Activated naive CD4-positive, alpha-beta T cell treated with anti-CD3 and anti-CD28 coated beads, Interleukin-2, amount 10 ng/mL, durations not matched to agents 7 days and 5 days (primary cell): Measurements from ENCODE around the gene FBLN2.

Experiments used
- CTCF ChIA-PET: fragments of 350-600 bp; sonication (Branson Sonifier 250); formaldehyde crosslinking; loops from one replicate; lab custom pipeline; 2021; ENCODE audit warnings: antibody characterized with exemption; lab: Charles Lee
- DNase-seq: peaks from one replicate; pipeline ENCODE4 v3.0.0-alpha.2; 2020
- H3K27ac Mint-ChIP-seq: one replicate; pipeline ENCODE4 v1.8.0; 2021; ENCODE audit warnings: mild to moderate bottlenecking, moderate library complexity, mixed read lengths
- H3K27me3 Mint-ChIP-seq: one replicate; pipeline ENCODE4 v1.8.0; 2021; ENCODE audit warnings: mild to moderate bottlenecking, mixed read lengths
- H3K36me3 Mint-ChIP-seq: one replicate; pipeline ENCODE4 v1.8.0; 2021; ENCODE audit warnings: mixed read lengths
- H3K4me1 Mint-ChIP-seq: one replicate; pipeline ENCODE4 v1.8.0; 2021; ENCODE audit warnings: mixed read lengths
- H3K4me3 Mint-ChIP-seq: one replicate; pipeline ENCODE4 v1.8.0; 2021; ENCODE audit warnings: mild to moderate bottlenecking, moderate library complexity, mixed read lengths
- H3K9me3 Mint-ChIP-seq: one replicate; pipeline ENCODE4 v1.8.0; 2021; ENCODE audit warnings: mixed read lengths

The FBLN2 gene

DNA sequence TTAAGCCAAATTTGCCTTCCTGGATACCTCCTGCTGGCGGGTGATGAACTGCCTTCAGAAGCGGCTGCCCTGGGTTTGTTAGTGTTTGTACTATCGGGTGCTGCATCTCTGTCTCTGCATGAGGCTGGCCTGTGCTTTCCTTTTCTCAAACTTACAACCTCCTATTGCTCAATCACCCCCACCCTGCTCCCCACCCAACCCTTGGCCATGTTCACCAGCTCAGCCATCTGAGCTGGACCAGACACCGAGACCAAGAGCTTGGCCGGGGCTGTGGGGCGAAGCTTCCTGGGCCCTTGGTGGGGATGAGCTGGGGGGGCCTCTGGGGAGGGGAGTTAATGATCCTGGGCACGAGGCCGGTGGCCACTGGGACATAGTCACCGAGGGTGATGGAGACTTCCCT is 16.8 kb upstream of the FBLN2 start:
- H3K27ac Mint-ChIP-seq, result no peak overlapping the region
- H3K36me3 Mint-ChIP-seq, result no peaks in the 10 kb centered on the region
- DNase-seq, result no peak
- CTCF ChIA-PET, result no interaction called here
- no peak overlapping the region for H3K4me3 Mint-ChIP-seq
- peaks cover 60% of the 10 kb centered on the region for H3K27me3 Mint-ChIP-seq
- no peaks in the 10 kb centered on the region for H3K9me3 Mint-ChIP-seq
- peaks cover 7% of the 10 kb centered on the region for H3K4me1 Mint-ChIP-seq

DNA sequence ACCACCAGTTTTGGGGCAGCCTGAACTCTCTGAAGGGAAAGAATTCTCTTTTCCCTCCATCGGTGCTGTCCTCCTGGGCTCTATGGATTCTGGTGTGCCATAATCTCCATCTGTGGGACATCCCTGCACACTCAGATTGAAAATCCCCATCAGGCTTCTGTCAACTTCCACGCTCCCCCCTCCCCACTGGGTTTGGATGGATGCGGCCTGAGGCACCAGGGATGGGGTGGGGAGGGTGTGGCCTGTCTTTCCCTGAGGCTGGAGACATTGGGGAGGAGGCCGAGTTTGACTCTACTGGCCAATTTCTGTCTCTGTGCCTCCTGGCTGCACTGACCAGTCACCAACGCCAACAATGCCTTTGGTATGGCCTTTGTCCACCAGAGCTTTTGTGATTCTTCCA is 16.3 kb upstream of the FBLN2 start:
- peaks cover 62% of the 10 kb centered on the region for H3K27me3 Mint-ChIP-seq
- CTCF ChIA-PET, result no interaction called here
- H3K9me3 Mint-ChIP-seq, result no peaks in the 10 kb centered on the region
- no peak for DNase-seq
- H3K4me3 Mint-ChIP-seq, result no peak overlapping the region
- no peak overlapping the region for H3K27ac Mint-ChIP-seq
- H3K4me1 Mint-ChIP-seq, result peaks cover 7% of the 10 kb centered on the region
- no peaks in the 10 kb centered on the region for H3K36me3 Mint-ChIP-seq

GRCh38 chr3:13533885-13534301 is 15.0 kb upstream of the FBLN2 start:
- CTCF ChIA-PET, result interaction anchor here (1.0 to 1.5 kb wide), 3 partner anchors 10 to 114 kb away, joined by 3 read pairs; no protein-coding TSS in a partner anchor
- DNase-seq, result no peak
- H3K9me3 Mint-ChIP-seq, result no peaks in the 10 kb centered on the region
- no peak overlapping the region for H3K4me3 Mint-ChIP-seq
- peaks cover 58% of the 10 kb centered on the region for H3K27me3 Mint-ChIP-seq
- no peaks in the 10 kb centered on the region for H3K36me3 Mint-ChIP-seq
- peaks cover 7% of the 10 kb centered on the region for H3K4me1 Mint-ChIP-seq
- H3K27ac Mint-ChIP-seq, result no peak overlapping the region

- Mint-ChIP-seq H3K27me3 (peaks cover 59% of the 10 kb centered on the region), H3K27ac (peak overlapping the region; percentile 71), H3K4me3 (no peak overlapping the region), H3K4me1 (peaks cover 7% of the 10 kb centered on the region), H3K9me3 (no peaks in the 10 kb centered on the region), H3K36me3 (no peaks in the 10 kb centered on the region)
- CTCF ChIA-PET, result no interaction called here
- DNase-seq, result no peak
Measured at GRCh38 chr3:13535526-13535875, 13.4 kb upstream of the FBLN2 start.

- no peak for DNase-seq
- Mint-ChIP-seq H3K27ac (no peak overlapping the region), H3K4me3 (no peak overlapping the region), H3K9me3 (peaks cover 1% of the 10 kb centered on the region), H3K36me3 (no peaks in the 10 kb centered on the region), H3K27me3 (peaks cover 63% of the 10 kb centered on the region), H3K4me1 (peaks cover 8% of the 10 kb centered on the region)
- CTCF ChIA-PET, result no interaction called here
Measured at GRCh38 chr3:13535905-13536304, 13.0 kb upstream of the FBLN2 start.

GRCh38 chr3:13536432-13536831 is 12.5 kb upstream of the FBLN2 start:
- CTCF ChIA-PET, result no interaction called here
- Mint-ChIP-seq H3K4me3 (no peak overlapping the region), H3K4me1 (peaks cover 10% of the 10 kb centered on the region), H3K27me3 (peaks cover 68% of the 10 kb centered on the region), H3K27ac (no peak overlapping the region), H3K9me3 (peaks cover 3% of the 10 kb centered on the region), H3K36me3 (no peaks in the 10 kb centered on the region)
- DNase-seq, result no peak

GRCh38 chr3:13536832-13537231 is 12.1 kb upstream of the FBLN2 start:
- Mint-ChIP-seq H3K9me3 (peaks cover 3% of the 10 kb centered on the region), H3K4me3 (no peak overlapping the region), H3K27me3 (peaks cover 70% of the 10 kb centered on the region), H3K4me1 (peaks cover 10% of the 10 kb centered on the region), H3K36me3 (no peaks in the 10 kb centered on the region), H3K27ac (no peak overlapping the region)
- CTCF ChIA-PET, result no interaction called here
- DNase-seq, result no peak

DNA sequence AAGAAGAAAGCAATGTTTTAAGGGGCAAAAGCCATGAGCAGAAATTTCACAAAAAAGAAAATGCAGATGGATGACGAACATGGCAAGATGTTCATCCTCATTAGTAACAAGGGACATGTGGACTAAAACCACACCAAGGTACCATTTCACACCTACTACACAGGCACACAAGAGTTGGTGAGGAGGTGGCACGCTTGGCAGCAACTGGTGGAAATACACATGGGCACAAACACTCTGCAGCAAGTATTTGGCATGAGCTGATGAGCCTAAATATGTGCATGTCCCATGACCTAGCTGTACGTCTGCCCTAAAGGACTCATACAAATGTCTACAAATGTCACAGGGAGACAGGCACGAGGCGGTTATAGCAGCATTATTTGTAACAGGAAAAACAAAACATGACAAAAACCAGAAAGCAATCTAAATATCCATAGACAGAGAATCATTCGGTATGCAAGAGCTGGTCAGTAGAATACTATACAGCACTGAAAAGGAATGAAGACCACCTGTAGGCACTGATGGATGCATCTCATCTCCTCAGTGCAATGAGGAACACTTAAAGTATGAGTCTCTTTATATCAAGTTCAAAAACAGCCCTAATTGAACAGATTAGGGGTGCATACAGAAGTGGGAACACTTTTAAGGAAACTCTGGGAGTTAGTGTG is 11.5 kb upstream of the FBLN2 start:
- no peak for DNase-seq
- no peak overlapping the region for H3K4me3 Mint-ChIP-seq
- peaks cover 10% of the 10 kb centered on the region for H3K4me1 Mint-ChIP-seq
- peaks cover 73% of the 10 kb centered on the region for H3K27me3 Mint-ChIP-seq
- no peaks in the 10 kb centered on the region for H3K36me3 Mint-ChIP-seq
- no peak overlapping the region for H3K27ac Mint-ChIP-seq
- peaks cover 5% of the 10 kb centered on the region for H3K9me3 Mint-ChIP-seq
- CTCF ChIA-PET, result no interaction called here

DNA sequence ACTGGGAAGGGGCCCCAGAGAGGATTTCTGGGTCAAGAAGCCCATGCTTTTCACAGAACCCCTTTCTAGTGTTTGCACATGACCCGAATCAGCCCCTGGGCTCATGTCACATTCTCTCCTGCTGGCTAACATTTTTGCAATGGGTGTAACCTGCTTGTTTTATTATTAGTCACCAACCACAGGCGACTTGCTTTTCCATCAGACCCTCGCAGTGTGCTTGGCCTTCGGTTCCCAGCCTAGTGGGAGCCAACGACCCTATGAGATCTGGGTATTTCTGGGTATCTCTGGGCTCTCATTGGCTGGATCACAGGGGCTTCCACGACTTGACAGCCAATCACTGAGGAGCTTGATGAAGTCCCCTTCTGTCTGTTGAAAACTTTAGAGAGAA is 11.0 kb upstream of the FBLN2 start:
- Mint-ChIP-seq H3K4me1 (peaks cover 10% of the 10 kb centered on the region), H3K4me3 (no peak overlapping the region), H3K36me3 (no peaks in the 10 kb centered on the region), H3K27ac (no peak overlapping the region), H3K27me3 (peaks cover 73% of the 10 kb centered on the region), H3K9me3 (peaks cover 5% of the 10 kb centered on the region)
- no peak for DNase-seq
- CTCF ChIA-PET, result no interaction called here

GRCh38 chr3:13538520-13539291 is 10.2 kb upstream of the FBLN2 start:
- peaks cover 10% of the 10 kb centered on the region for H3K4me1 Mint-ChIP-seq
- H3K36me3 Mint-ChIP-seq, result no peaks in the 10 kb centered on the region
- no peak overlapping the region for H3K27ac Mint-ChIP-seq
- H3K4me3 Mint-ChIP-seq, result no peak overlapping the region
- CTCF ChIA-PET, result interaction anchor here (2.6 kb wide), 1 partner anchor 112 kb away, joined by 8 read pairs; no protein-coding TSS in a partner anchor
- H3K9me3 Mint-ChIP-seq, result peaks cover 6% of the 10 kb centered on the region
- DNase-seq, result no peak
- peaks cover 75% of the 10 kb centered on the region for H3K27me3 Mint-ChIP-seq

DNA sequence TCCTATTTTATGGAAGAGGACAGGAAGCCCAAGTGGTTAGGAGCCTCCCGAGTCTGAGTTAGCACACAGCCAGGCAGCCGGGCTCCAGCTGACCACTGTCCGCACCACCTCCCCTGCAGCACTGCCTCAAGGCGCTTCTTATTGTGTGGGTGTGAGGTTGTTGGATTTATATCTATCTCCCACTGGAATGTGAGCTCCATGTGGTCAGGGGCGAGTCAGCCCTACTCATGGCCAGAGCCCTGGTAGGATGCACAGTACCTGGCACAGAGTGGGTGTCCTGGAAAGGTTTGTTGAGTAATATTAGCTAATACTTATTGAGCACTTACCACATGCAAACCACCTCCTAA is 9.7 kb upstream of the FBLN2 start:
- CTCF ChIA-PET, result interaction anchor here (2.6 kb wide), 1 partner anchor 111 kb away, joined by 8 read pairs; no protein-coding TSS in a partner anchor
- DNase-seq, result no peak

DNA sequence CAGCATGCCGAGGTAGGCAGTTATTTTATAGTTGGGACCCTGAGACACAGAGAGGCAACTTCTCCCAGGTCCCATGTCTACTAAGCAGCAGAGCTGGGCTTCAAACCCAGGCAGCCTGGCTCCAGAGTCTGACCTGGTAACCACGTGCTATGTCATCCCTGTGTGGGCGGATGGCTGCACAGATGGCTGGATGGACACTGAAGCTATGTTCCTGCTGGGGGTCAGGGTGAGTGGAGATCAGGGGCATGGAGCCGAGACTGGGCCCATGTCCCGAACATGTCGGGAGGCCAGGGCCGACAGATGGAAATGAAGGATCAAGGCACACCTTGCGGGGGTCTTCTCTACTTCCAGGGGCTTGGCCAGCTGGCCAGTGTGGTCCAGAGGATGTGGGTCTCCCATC is 9.3 kb upstream of the FBLN2 start:
- CTCF ChIA-PET, result interaction anchor here (2.6 kb wide), 1 partner anchor 111 kb away, joined by 8 read pairs; no protein-coding TSS in a partner anchor
- H3K27ac Mint-ChIP-seq, result no peak overlapping the region
- no peaks in the 10 kb centered on the region for H3K36me3 Mint-ChIP-seq
- H3K4me3 Mint-ChIP-seq, result no peak overlapping the region
- no peak for DNase-seq
- H3K27me3 Mint-ChIP-seq, result peaks cover 80% of the 10 kb centered on the region
- H3K9me3 Mint-ChIP-seq, result peaks cover 6% of the 10 kb centered on the region
- peaks cover 20% of the 10 kb centered on the region for H3K4me1 Mint-ChIP-seq

More for the DNA sequence above, 9.7 kb upstream of the FBLN2 start:
- Mint-ChIP-seq H3K27ac (no peak overlapping the region), H3K36me3 (no peaks in the 10 kb centered on the region), H3K27me3 (peaks cover 80% of the 10 kb centered on the region), H3K4me3 (no peak overlapping the region), H3K9me3 (peaks cover 6% of the 10 kb centered on the region), H3K4me1 (peaks cover 16% of the 10 kb centered on the region)

- Mint-ChIP-seq H3K36me3 (no peaks in the 10 kb centered on the region), H3K4me3 (no peak overlapping the region), H3K9me3 (peaks cover 6% of the 10 kb centered on the region), H3K4me1 (peaks cover 28% of the 10 kb centered on the region), H3K27ac (no peak overlapping the region), H3K27me3 (peaks cover 80% of the 10 kb centered on the region)
- DNase-seq, result no peak
- CTCF ChIA-PET, result interaction anchor here (1.1 to 2.6 kb wide), 2 partner anchors 110 to 341 kb away, joined by 3 to 8 read pairs; no protein-coding TSS in a partner anchor
Measured at GRCh38 chr3:13540297-13540995, 8.5 kb upstream of the FBLN2 start.

DNA sequence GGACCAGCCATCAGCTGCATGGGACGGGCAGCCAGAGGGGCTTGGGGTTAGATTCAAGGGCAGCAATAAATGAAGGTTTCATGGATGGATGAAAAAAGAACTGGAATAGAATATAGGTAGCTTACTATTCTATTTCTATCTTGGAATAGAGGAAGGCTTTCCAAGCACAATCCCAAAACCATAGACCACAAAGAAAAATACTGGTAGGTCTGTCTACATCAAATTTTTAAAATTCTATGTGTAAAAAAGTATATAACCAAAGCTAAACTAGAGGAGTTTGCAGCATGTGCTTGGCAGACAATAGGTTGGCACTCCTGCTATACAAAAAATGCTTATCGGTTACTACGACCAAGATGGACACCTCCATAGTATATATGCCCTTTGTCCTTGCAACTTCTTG is 7.2 kb upstream of the FBLN2 start:
- peaks cover 29% of the 10 kb centered on the region for H3K4me1 Mint-ChIP-seq

More for the DNA sequence above, 7.2 kb upstream of the FBLN2 start:
- no peaks in the 10 kb centered on the region for H3K36me3 Mint-ChIP-seq
- H3K4me3 Mint-ChIP-seq, result no peak overlapping the region
- no peak for DNase-seq
- H3K27ac Mint-ChIP-seq, result no peak overlapping the region
- H3K9me3 Mint-ChIP-seq, result peaks cover 6% of the 10 kb centered on the region
- CTCF ChIA-PET, result interaction anchor here (0.8 kb wide), 1 partner anchor 115 kb away, joined by 3 read pairs; no protein-coding TSS in a partner anchor
- H3K27me3 Mint-ChIP-seq, result peaks cover 80% of the 10 kb centered on the region
